MM.1S (cell line): ENCODE results near the gene ADGRV1.

ENCODE experiments used
- DNase-seq: peaks from one replicate; pipeline ENCODE4 v3.0.0-alpha.2; 2015
- H2AFZ ChIP-seq: fragments of 300-600 bp; sonication (generic); 2 replicates; pipeline ENCODE4 v1.6.0; 2016; ENCODE audit warnings: antibody characterized with exemption, low read length
- H3F3A ChIP-seq: fragments of 300-600 bp; sonication (generic); 2 replicates; pipeline ENCODE4 v1.6.1; 2016; ENCODE audit warnings: mild to moderate bottlenecking, antibody characterized with exemption, low read length, moderate library complexity, mixed read lengths; ENCODE audit not compliant: insufficient read depth
- H3K27ac ChIP-seq: fragments of 300-600 bp; sonication (generic); 2 replicates; pipeline ENCODE4 v1.5.1; 2016; ENCODE audit warnings: mild to moderate bottlenecking, low read length
- H3K27me3 ChIP-seq: fragments of 300-600 bp; sonication (generic); replicated peaks from 2 replicates; pipeline ENCODE4 v1.6.0; 2016; ENCODE audit warnings: low read length; ENCODE audit not compliant: insufficient read depth
- H3K36me3 ChIP-seq: fragments of 300-600 bp; sonication (generic); replicated peaks from 2 replicates; pipeline ENCODE4 v1.6.1; 2016; ENCODE audit warnings: mild to moderate bottlenecking, low read length, mixed read lengths; ENCODE audit not compliant: insufficient read depth
- H3K4me1 ChIP-seq: fragments of 300-600 bp; sonication (generic); 2 replicates; pipeline ENCODE4 v1.6.1; 2016; ENCODE audit warnings: low read length, mixed read lengths
- H3K4me2 ChIP-seq: fragments of 300-600 bp; sonication (generic); 2 replicates; pipeline ENCODE4 v1.6.0; 2016; ENCODE audit warnings: low read depth, low read length
- H3K4me3 ChIP-seq: fragments of 300-600 bp; sonication (generic); 2 replicates; pipeline ENCODE4 v1.5.1; 2016; ENCODE audit warnings: low read length, mixed read lengths
- H3K79me2 ChIP-seq: fragments of 300-600 bp; sonication (generic); 2 replicates; pipeline ENCODE4 v1.6.1; 2016; ENCODE audit warnings: mixed run types, low read length, mixed read lengths
- H3K9ac ChIP-seq: fragments of 300-600 bp; sonication (generic); 2 replicates; pipeline ENCODE4 v1.6.1; 2016; ENCODE audit warnings: low read length, mixed read lengths
- H3K9me2 ChIP-seq: fragments of 300-600 bp; sonication (generic); replicated peaks from 2 replicates; pipeline ENCODE4 v1.6.1; 2016; ENCODE audit warnings: mild to moderate bottlenecking, low read length, mixed read lengths; ENCODE audit not compliant: insufficient read depth
- H3K9me3 ChIP-seq: fragments of 300-600 bp; sonication (generic); replicated peaks from 2 replicates; pipeline ENCODE4 v1.6.1; 2016; ENCODE audit warnings: mild to moderate bottlenecking, low read length, mixed read lengths; ENCODE audit not compliant: insufficient read depth
- H4K20me1 ChIP-seq: fragments of 300-600 bp; sonication (generic); 2 replicates; pipeline ENCODE4 v1.6.1; 2016; ENCODE audit warnings: mild to moderate bottlenecking, low read length, moderate library complexity, mixed read lengths; ENCODE audit not compliant: insufficient read depth
- EZH2 ChIP-seq: fragments of 300-600 bp; sonication (generic); optimal IDR thresholded peaks from 2 replicates; pipeline ENCODE3; 2017; ENCODE audit warnings: low read depth, mild to moderate bottlenecking, antibody characterized with exemption, low read length, mixed read lengths
- EZH2phosphoT487 ChIP-seq: fragments of 300-600 bp; sonication (generic); IDR thresholded peaks from 2 replicates; pipeline ENCODE4 v1.6.1; 2018; ENCODE audit warnings: antibody characterized with exemption, low read length
- TF ChIP-seq, protein P1 (sequence below): fragments of 300-600 bp; sonication (generic); IDR thresholded peaks from 2 replicates; pipeline ENCODE4 v1.5.1; 2016; ENCODE audit warnings: antibody characterized with exemption, low read length, mixed read lengths

ADGRV1 gene

DNA sequence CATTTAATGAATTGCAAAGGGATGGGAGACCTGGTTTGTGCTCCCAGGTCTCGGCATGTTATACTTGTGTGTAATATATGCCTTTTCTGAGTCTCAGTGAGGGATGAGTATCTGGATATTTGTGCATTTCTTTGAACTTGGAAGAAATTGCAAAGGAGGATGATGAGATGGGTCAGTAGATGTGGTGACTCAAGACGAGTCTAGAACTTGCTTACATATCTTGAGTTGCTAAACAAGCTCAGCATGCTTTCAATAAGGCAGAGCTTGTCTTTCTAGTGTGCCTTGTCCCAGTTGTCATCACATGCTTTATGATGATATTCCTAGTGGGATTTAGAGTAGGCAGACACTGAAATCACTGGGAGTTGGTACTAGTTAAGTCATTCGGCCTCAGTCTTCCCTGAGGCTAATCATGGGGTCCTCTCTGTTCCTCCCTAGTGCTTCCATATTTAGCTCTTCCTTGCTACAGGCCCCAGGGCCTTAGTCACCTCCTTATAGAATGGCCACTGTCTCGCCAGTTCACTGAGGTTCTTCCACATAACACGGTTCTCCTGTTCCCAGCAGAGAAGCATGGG, 602.2 kb downstream of the ADGRV1 start:
- Histone ChIP-seq H3K79me2 (no peaks in the 10 kb centered on the region), H3K4me3 (no peak overlapping the region), H4K20me1 (no peaks in the 10 kb centered on the region), H3K9ac (no peak overlapping the region), H3F3A (peaks cover 10% of the 10 kb centered on the region; the same call in 1 of the 2 replicates), H3K4me2 (no peak overlapping the region), H3K4me1 (peaks cover 15% of the 10 kb centered on the region), H3K36me3 (no peaks in the 10 kb centered on the region), H3K27ac (no peak overlapping the region), H3K9me3 (no peaks in the 10 kb centered on the region), H3K9me2 (no peaks in the 10 kb centered on the region), H3K27me3 (no peaks in the 10 kb centered on the region), H2AFZ (no peak overlapping the region)
- TF ChIP-seq EZH2 = no peak
- TF ChIP-seq EZH2phosphoT487 = no peak
- TF ChIP-seq, protein P1, sequence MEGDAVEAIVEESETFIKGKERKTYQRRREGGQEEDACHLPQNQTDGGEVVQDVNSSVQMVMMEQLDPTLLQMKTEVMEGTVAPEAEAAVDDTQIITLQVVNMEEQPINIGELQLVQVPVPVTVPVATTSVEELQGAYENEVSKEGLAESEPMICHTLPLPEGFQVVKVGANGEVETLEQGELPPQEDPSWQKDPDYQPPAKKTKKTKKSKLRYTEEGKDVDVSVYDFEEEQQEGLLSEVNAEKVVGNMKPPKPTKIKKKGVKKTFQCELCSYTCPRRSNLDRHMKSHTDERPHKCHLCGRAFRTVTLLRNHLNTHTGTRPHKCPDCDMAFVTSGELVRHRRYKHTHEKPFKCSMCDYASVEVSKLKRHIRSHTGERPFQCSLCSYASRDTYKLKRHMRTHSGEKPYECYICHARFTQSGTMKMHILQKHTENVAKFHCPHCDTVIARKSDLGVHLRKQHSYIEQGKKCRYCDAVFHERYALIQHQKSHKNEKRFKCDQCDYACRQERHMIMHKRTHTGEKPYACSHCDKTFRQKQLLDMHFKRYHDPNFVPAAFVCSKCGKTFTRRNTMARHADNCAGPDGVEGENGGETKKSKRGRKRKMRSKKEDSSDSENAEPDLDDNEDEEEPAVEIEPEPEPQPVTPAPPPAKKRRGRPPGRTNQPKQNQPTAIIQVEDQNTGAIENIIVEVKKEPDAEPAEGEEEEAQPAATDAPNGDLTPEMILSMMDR = no peak
- no peak for DNase-seq

DNA sequence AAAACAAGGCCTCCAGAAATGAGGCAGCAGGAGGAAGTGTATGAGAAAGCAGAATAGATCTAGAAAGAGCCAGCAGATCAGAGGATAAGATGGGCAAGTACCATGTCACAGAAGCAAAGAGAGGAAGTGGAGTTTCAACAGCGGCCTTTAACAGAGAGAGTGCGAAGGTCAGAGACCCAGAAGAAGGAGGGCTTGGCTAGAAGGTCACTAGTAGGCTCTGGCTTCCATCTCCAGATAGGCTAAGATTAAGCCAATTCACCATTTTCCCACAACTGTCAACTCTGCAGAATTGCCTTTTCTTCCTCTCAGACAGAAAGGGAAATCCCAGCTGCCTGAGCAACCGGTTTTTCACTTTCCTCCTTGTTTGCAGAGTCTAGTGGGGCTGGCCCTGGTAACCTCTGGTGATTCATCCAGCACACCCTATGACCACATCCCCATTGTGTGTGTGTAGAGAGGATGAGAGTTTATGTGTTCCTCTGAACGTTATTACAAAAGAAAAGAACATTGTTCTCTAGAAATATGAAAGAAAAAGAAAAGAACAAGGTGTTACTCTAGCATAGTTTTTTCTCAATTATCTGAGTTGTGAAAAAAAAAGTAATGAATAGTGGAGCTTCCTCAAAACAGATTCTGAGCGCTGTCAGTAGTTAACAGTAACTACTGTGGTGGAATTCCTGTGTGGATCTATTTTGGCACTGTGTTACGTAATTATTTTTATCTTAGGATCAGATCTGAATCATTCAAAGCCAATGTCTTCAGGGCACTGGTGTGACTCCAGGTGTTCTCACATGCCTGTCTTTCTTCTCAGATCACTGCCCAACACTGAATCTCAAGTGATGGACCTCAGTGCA, 604.2 kb downstream of the ADGRV1 start:
- no peak overlapping the region for H3K4me3 ChIP-seq
- H4K20me1 ChIP-seq = no peaks in the 10 kb centered on the region
- H3K4me1 ChIP-seq = peaks cover 15% of the 10 kb centered on the region
- peak; percentile 84 for DNase-seq
- H3K27ac ChIP-seq = no peak overlapping the region
- no peak overlapping the region for H3K9ac ChIP-seq
- TF ChIP-seq, protein P1 = no peak
- H3K36me3 ChIP-seq = no peaks in the 10 kb centered on the region
- no peaks in the 10 kb centered on the region for H3K9me3 ChIP-seq
- H3K9me2 ChIP-seq = no peaks in the 10 kb centered on the region
- no peaks in the 10 kb centered on the region for H3K79me2 ChIP-seq
- H3K4me2 ChIP-seq = peak overlapping the region; percentile 18; the same call in 1 of the 2 replicates
- peaks cover 10% of the 10 kb centered on the region; the same call in 1 of the 2 replicates for H3F3A ChIP-seq
- H3K27me3 ChIP-seq = no peaks in the 10 kb centered on the region
- H2AFZ ChIP-seq = no peak overlapping the region

DNA sequence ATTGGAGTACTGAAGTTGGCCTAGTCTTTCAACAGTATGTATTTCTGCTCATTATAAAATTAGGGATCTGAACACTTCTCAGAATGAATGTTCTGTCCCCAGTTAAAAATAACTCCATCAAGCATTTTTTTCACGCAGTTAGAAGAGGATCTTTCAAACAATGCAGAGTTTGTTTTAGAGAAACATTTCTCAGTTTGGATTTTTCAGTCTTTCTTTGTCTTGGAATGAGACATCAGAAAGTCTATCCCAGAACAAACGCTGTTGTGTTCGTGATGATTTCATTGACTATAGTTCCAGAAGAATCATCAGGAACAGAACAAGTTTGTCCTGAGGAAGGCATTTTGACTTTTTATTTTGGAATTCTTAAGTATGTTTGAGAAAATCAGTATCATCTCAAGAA, 605.8 kb downstream of the ADGRV1 start:
- H3F3A ChIP-seq = peaks cover 10% of the 10 kb centered on the region; the same call in 1 of the 2 replicates
- H3K4me1 ChIP-seq = peaks cover 15% of the 10 kb centered on the region
- no peak overlapping the region for H3K4me2 ChIP-seq

More for the DNA sequence above, 605.8 kb downstream of the ADGRV1 start:
- no peaks in the 10 kb centered on the region for H3K9me2 ChIP-seq
- DNase-seq = no peak
- H3K79me2 ChIP-seq = no peaks in the 10 kb centered on the region
- no peak for TF ChIP-seq EZH2
- TF ChIP-seq, protein P1 = no peak
- no peak for TF ChIP-seq EZH2phosphoT487
- H2AFZ ChIP-seq = no peak overlapping the region
- no peak overlapping the region for H3K9ac ChIP-seq
- H4K20me1 ChIP-seq = no peaks in the 10 kb centered on the region
- no peaks in the 10 kb centered on the region for H3K36me3 ChIP-seq
- H3K27ac ChIP-seq = no peak overlapping the region
- H3K27me3 ChIP-seq = no peaks in the 10 kb centered on the region
- no peak overlapping the region for H3K4me3 ChIP-seq
- no peaks in the 10 kb centered on the region for H3K9me3 ChIP-seq
